Karpas-422 (cell line): Measurements from ENCODE around the gene AIFM1. TPM values are rescaled to one million over a fixed set of nuclear protein-coding genes. Genes with fewer than 3 reads are reported as not detected.
A peak's percentile ranks its signal among the peaks of the same experiment; 100 is the strongest.

ENCODE experiments used
- DNase-seq: peaks from one replicate; pipeline ENCODE4 v3.0.0-alpha.2; 2015
- H2AFZ ChIP-seq: fragments of 200-600 bp; sonication (generic); 2 replicates; pipeline ENCODE4 v1.6.1; 2014; ENCODE audit warnings: antibody characterized with exemption, low read length, mixed read lengths
- H3K27ac ChIP-seq: fragments of 200-600 bp; sonication (generic); 2 replicates; pipeline ENCODE4 v1.5.1; 2014; ENCODE audit warnings: mild to moderate bottlenecking, low read length, moderate library complexity
- H3K27me3 ChIP-seq: fragments of 200-600 bp; sonication (generic); 2 replicates; pipeline ENCODE4 v1.6.1; 2014; ENCODE audit warnings: low read length, mixed read lengths
- H3K36me3 ChIP-seq: fragments of 200-600 bp; sonication (generic); 2 replicates; pipeline ENCODE4 v1.6.1; 2014; ENCODE audit warnings: low read length, mixed read lengths; ENCODE audit not compliant: insufficient read depth
- H3K4me1 ChIP-seq: fragments of 200-600 bp; sonication (generic); 2 replicates; pipeline ENCODE4 v1.6.1; 2014; ENCODE audit warnings: mild to moderate bottlenecking, low read length, mixed read lengths
- H3K4me2 ChIP-seq: fragments of 200-600 bp; sonication (generic); 2 replicates; pipeline ENCODE4 v1.6.1; 2014; ENCODE audit warnings: low read length, low read depth, mild to moderate bottlenecking; ENCODE audit not compliant: poor library complexity, severe bottlenecking
- H3K4me3 ChIP-seq: fragments of 200-600 bp; sonication (generic); 2 replicates; pipeline ENCODE4 v1.5.1; 2014; ENCODE audit warnings: mild to moderate bottlenecking, antibody characterized with exemption, low read length, mixed read lengths
- H3K79me2 ChIP-seq: fragments of 200-600 bp; sonication (generic); 2 replicates; pipeline ENCODE4 v1.6.1; 2014; ENCODE audit warnings: mild to moderate bottlenecking, low read length, mixed read lengths
- H3K9ac ChIP-seq: fragments of 200-600 bp; sonication (generic); 2 replicates; pipeline ENCODE4 v1.6.0; 2014; ENCODE audit warnings: low read length
- H3K9me2 ChIP-seq: fragments of 200-600 bp; sonication (generic), shearing (Covaris generic); replicated peaks from 2 replicates; pipeline ENCODE4 v1.6.0; 2014; ENCODE audit warnings: mild to moderate bottlenecking, low read length, moderate library complexity; ENCODE audit not compliant: insufficient read depth
- H3K9me3 ChIP-seq: fragments of 300-700, 200-600 bp; sonication (generic); 2 replicates; pipeline ENCODE4 v1.6.1; 2014; ENCODE audit warnings: low read length, mixed read lengths
- H4K20me1 ChIP-seq: fragments of 200-600 bp; sonication (generic); 2 replicates; pipeline ENCODE4 v1.6.1; 2014; ENCODE audit warnings: mild to moderate bottlenecking, antibody characterized with exemption, low read length, low read depth; ENCODE audit not compliant: insufficient read depth
- total RNA-seq: library from RNA; depleted of rRNA; stranded (reverse); fragments of >200 nt; shearing (Covaris generic); gene quantifications from 2 replicates; pipeline ENCODE4 v1.2.3, GENCODE V29; 2014; ENCODE audit warnings: low replicate concordance

Gene AIFM1
- total RNA-seq, 1 experiment from 2014 or later, result 25.8 TPM

- Histone ChIP-seq H4K20me1 (no peaks in the 10 kb centered on the region), H3K9me3 (no peaks in the 10 kb centered on the region), H3K4me1 (peaks cover 58% of the 10 kb centered on the region), H3K27me3 (no peaks in the 10 kb centered on the region), H3K4me3 (no peak overlapping the region; the same call in 1 of the 2 replicates), H3K4me2 (peak overlapping the region; percentile 77), H3K27ac (peak overlapping the region; percentile 79), H2AFZ (no peak overlapping the region), H3K9me2 (no peaks in the 10 kb centered on the region), H3K9ac (peak overlapping the region; percentile 79), H3K79me2 (peaks cover 20% of the 10 kb centered on the region; the same call in 1 of the 2 replicates), H3K36me3 (no peaks in the 10 kb centered on the region)
- DNase-seq, result no peak
Observed at GRCh38 chrX:130174045-130174704, 8.5 kb upstream of the AIFM1 start.

- Histone ChIP-seq H2AFZ (peak overlapping the region; percentile 60; the same call in 1 of the 2 replicates), H3K9ac (peak overlapping the region; percentile 79), H3K27me3 (no peaks in the 10 kb centered on the region), H3K79me2 (peaks cover 20% of the 10 kb centered on the region; the same call in 1 of the 2 replicates), H3K9me3 (no peaks in the 10 kb centered on the region), H4K20me1 (no peaks in the 10 kb centered on the region), H3K36me3 (no peaks in the 10 kb centered on the region), H3K4me3 (peak overlapping the region; percentile 72), H3K4me2 (peak overlapping the region; percentile 77), H3K4me1 (peaks cover 58% of the 10 kb centered on the region), H3K27ac (peak overlapping the region; percentile 79), H3K9me2 (no peaks in the 10 kb centered on the region)
- DNase-seq, result no peak
Observed at GRCh38 chrX:130173190-130173895, 7.7 kb upstream of the AIFM1 start.

- no peaks in the 10 kb centered on the region for H3K9me3 ChIP-seq
- H4K20me1 ChIP-seq, result no peaks in the 10 kb centered on the region
- peak overlapping the region; percentile 52 for H2AFZ ChIP-seq
- no peaks in the 10 kb centered on the region for H3K9me2 ChIP-seq
- H3K79me2 ChIP-seq, result peaks cover 18% of the 10 kb centered on the region; the same call in 1 of the 2 replicates
- DNase-seq, result no peak
- peak overlapping the region; percentile 79 for H3K27ac ChIP-seq
- peak overlapping the region; percentile 77 for H3K4me2 ChIP-seq
- H3K4me3 ChIP-seq, result peak overlapping the region; percentile 72
- no peaks in the 10 kb centered on the region for H3K27me3 ChIP-seq
- H3K36me3 ChIP-seq, result no peaks in the 10 kb centered on the region
- peaks cover 52% of the 10 kb centered on the region for H3K4me1 ChIP-seq
- H3K9ac ChIP-seq, result peak overlapping the region; percentile 79
Observed at GRCh38 chrX:130172127-130172845, 6.6 kb upstream of the AIFM1 start.

GRCh38 chrX:130171446-130172126, 5.9 kb upstream of the AIFM1 start, which contains the start of gene RAB33A:
RAB33A (plus strand) TSS chrX:130171962; CDS start chrX:130172063, 101 bp downstream.
- Histone ChIP-seq H3K4me2 (peak within 1 kb of the TSS; percentile 77), H3K27ac (peak within 1 kb of the TSS; percentile 79), H3K79me2 (peaks cover 23% of the 10 kb centered on the region; the same call in 1 of the 2 replicates), H3K9me3 (no peaks in the 10 kb centered on the region), H3K4me1 (peaks cover 49% of the 10 kb centered on the region), H3K9me2 (no peaks in the 10 kb centered on the region), H3K9ac (peak within 1 kb of the TSS; percentile 79), H3K36me3 (no peaks in the 10 kb centered on the region), H2AFZ (peak within 1 kb of the TSS; percentile 52), H3K4me3 (peak within 1 kb of the TSS; percentile 72), H4K20me1 (no peaks in the 10 kb centered on the region), H3K27me3 (no peaks in the 10 kb centered on the region)
- DNase-seq, result peak; percentile 65

- H3K4me1 ChIP-seq, result peaks cover 43% of the 10 kb centered on the region
- peaks cover 23% of the 10 kb centered on the region; the same call in 1 of the 2 replicates for H3K79me2 ChIP-seq
Observed at GRCh38 chrX:130170752-130171445, 5.3 kb upstream of the AIFM1 start.

GRCh38 chrX:130167040-130167439, 1.4 kb upstream of the AIFM1 start:
- H3K27me3 ChIP-seq, result no peaks in the 10 kb centered on the region
- H3K36me3 ChIP-seq, result no peaks in the 10 kb centered on the region
- H3K9me2 ChIP-seq, result no peaks in the 10 kb centered on the region
- peak overlapping the region; percentile 75 for H3K27ac ChIP-seq
- H3K4me2 ChIP-seq, result peak overlapping the region; percentile 75
- H3K9ac ChIP-seq, result peak overlapping the region; percentile 88
- no peaks in the 10 kb centered on the region for H4K20me1 ChIP-seq
- peaks cover 39% of the 10 kb centered on the region for H3K79me2 ChIP-seq
- peak overlapping the region; percentile 71 for H3K4me3 ChIP-seq
- peaks cover 28% of the 10 kb centered on the region for H3K4me1 ChIP-seq
- no peaks in the 10 kb centered on the region for H3K9me3 ChIP-seq
- no peak overlapping the region for H2AFZ ChIP-seq
- DNase-seq, result no peak

More at GRCh38 chrX:130170752-130171445, 5.3 kb upstream of the AIFM1 start:
- peak; percentile 90 for DNase-seq
- H3K36me3 ChIP-seq, result no peaks in the 10 kb centered on the region
- no peaks in the 10 kb centered on the region for H3K27me3 ChIP-seq
- peak overlapping the region; percentile 79 for H3K27ac ChIP-seq
- H2AFZ ChIP-seq, result no peak overlapping the region; the same call in 1 of the 2 replicates
- no peaks in the 10 kb centered on the region for H3K9me3 ChIP-seq
- H3K4me2 ChIP-seq, result peak overlapping the region; percentile 77
- H3K9ac ChIP-seq, result peak overlapping the region; percentile 79
- H4K20me1 ChIP-seq, result no peaks in the 10 kb centered on the region
- peak overlapping the region; percentile 72 for H3K4me3 ChIP-seq
- H3K9me2 ChIP-seq, result no peaks in the 10 kb centered on the region

- peak overlapping the region; percentile 75 for H3K4me2 ChIP-seq
- H3K9ac ChIP-seq, result peak overlapping the region; percentile 88
- H3K9me2 ChIP-seq, result no peaks in the 10 kb centered on the region
- H3K9me3 ChIP-seq, result no peaks in the 10 kb centered on the region
- no peak overlapping the region for H2AFZ ChIP-seq
- peak overlapping the region; percentile 71 for H3K4me3 ChIP-seq
- H3K27ac ChIP-seq, result peak overlapping the region; percentile 75
- H4K20me1 ChIP-seq, result no peaks in the 10 kb centered on the region
- H3K27me3 ChIP-seq, result no peaks in the 10 kb centered on the region
- peaks cover 44% of the 10 kb centered on the region for H3K79me2 ChIP-seq
- no peaks in the 10 kb centered on the region for H3K36me3 ChIP-seq
- DNase-seq, result no peak
- H3K4me1 ChIP-seq, result peaks cover 28% of the 10 kb centered on the region
Observed at GRCh38 chrX:130166503-130166777, 799 bp upstream of the AIFM1 start.
